Measurements from ENCODE around the gene LPP. TPM values are rescaled to one million over a fixed set of nuclear protein-coding genes. Genes with fewer than 3 reads are reported as not detected.

Gene LPP
- polyA plus RNA-seq, 3 donors: 14.1 to 23.2 (median 15.3) TPM

GRCh38 chr3:188255190-188255589 is 101.2 kb downstream of the LPP start:
- Histone ChIP-seq H3K27me3 (ENCODE audit: control insufficient read depth in 2 of 2, insufficient read depth in 2 of 2, low read length in 2 of 2) (no peaks in the 10 kb centered on the region), H3K4me3 (replicated peaks in 1 of 3; ENCODE audit: low read depth in 2 of 3, low read length in 3 of 3) (no peak overlapping the region), H3K27ac (ENCODE audit: low read depth in 1 of 2, low read length in 2 of 2) (no peak overlapping the region), H3K4me1 (ENCODE audit: control insufficient read depth in 1 of 2, insufficient read depth in 2 of 2, low read length in 2 of 2) (peaks cover 0 to 10% of the 10 kb centered on the region in 2 donors), H3K36me3 (replicated peaks in 1 of 2; ENCODE audit: control insufficient read depth in 1 of 2, insufficient read depth in 2 of 2, low read length in 2 of 2) (peaks cover 0 to 13% of the 10 kb centered on the region in 2 donors), H3K9ac (ENCODE audit: insufficient read depth, low read length, poor library complexity, severe bottlenecking) (no peak overlapping the region), H3K9me3 (replicated peaks in 1 of 2; ENCODE audit: control insufficient read depth in 1 of 2, insufficient read depth in 1 of 2, low read length in 2 of 2) (no peaks in the 10 kb centered on the region), H3K79me2 (ENCODE audit: insufficient read depth, low read length) (peaks cover 6% of the 10 kb centered on the region), H4K20me1 (ENCODE audit: insufficient read depth, low read length) (peaks cover 5% of the 10 kb centered on the region), H3K4me2 (replicated peaks; ENCODE audit: extremely low read depth, low read length, poor library complexity, severe bottlenecking) (no peak overlapping the region), H2AFZ (ENCODE audit: insufficient read depth, low read depth, low read length, poor library complexity, severe bottlenecking) (no peak overlapping the region)
- Mint-ChIP-seq H3K36me3 (peaks cover 10 to 18% of the 10 kb centered on the region in 2 donors), H3K9me3 (peaks cover 0 to 4% (median 0%) of the 10 kb centered on the region in 7 donors), H3K27me3 (ENCODE audit: low read depth in 3 of 3) (peaks cover 0 to 4% (median 1%) of the 10 kb centered on the region in 3 donors), H3K27ac (no peak overlapping the region), H3K4me3 (no peak overlapping the region), H3K4me1 (peaks cover 13% of the 10 kb centered on the region)
- intact Hi-C loops (cut with micrococcal nuclease): no loop called here
- no peak for TF ChIP-seq CTCF (IDR thresholded peaks at IDR 0.05)
- 85% methylated on average over 2 of the region's 2 CpGs for WGBS (ENCODE audit: insufficient coverage)
- DNase-seq: no peak

DNA sequence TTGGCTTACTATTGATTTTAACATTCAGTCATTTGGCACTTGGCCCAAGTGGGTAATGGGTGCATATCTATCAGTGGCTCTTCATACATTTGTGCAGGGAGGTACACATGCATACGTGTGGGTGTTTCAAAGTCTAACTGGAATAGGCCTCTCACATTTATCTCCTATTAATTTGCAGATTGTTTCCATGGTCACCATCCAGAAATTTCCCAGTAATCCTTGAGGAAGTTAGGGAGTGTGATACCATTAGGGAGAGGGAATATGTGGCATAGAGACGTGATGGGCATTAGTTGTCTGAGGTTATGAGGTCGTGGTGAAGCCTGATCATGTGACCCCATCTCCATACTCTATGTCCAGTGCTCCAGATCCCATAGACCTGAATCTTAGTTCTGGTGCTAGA is 102.8 kb downstream of the LPP start:
- Mint-ChIP-seq H3K27ac (no peak overlapping the region), H3K4me1 (peaks cover 13% of the 10 kb centered on the region), H3K9me3 (peaks cover 0 to 4% (median 0%) of the 10 kb centered on the region in 7 donors), H3K4me3 (no peak overlapping the region), H3K36me3 (peaks cover 16 to 18% of the 10 kb centered on the region in 2 donors), H3K27me3 (ENCODE audit: low read depth in 3 of 3) (no peaks in the 10 kb centered on the region)
- Histone ChIP-seq H3K79me2 (ENCODE audit: insufficient read depth, low read length) (peaks cover 6% of the 10 kb centered on the region), H3K4me3 (replicated peaks in 1 of 3; ENCODE audit: low read depth in 2 of 3, low read length in 3 of 3) (no peak overlapping the region), H3K4me1 (ENCODE audit: control insufficient read depth in 1 of 2, insufficient read depth in 2 of 2, low read length in 2 of 2) (peaks cover 0 to 10% of the 10 kb centered on the region in 2 donors), H3K9ac (ENCODE audit: insufficient read depth, low read length, poor library complexity, severe bottlenecking) (no peak overlapping the region), H3K27ac (ENCODE audit: low read depth in 1 of 2, low read length in 2 of 2) (no peak overlapping the region), H2AFZ (ENCODE audit: insufficient read depth, low read depth, low read length, poor library complexity, severe bottlenecking) (no peak overlapping the region), H3K9me3 (replicated peaks in 1 of 2; ENCODE audit: control insufficient read depth in 1 of 2, insufficient read depth in 1 of 2, low read length in 2 of 2) (no peaks in the 10 kb centered on the region), H4K20me1 (ENCODE audit: insufficient read depth, low read length) (peaks cover 5% of the 10 kb centered on the region), H3K4me2 (replicated peaks; ENCODE audit: extremely low read depth, low read length, poor library complexity, severe bottlenecking) (no peak overlapping the region), H3K27me3 (ENCODE audit: control insufficient read depth in 2 of 2, insufficient read depth in 2 of 2, low read length in 2 of 2) (no peaks in the 10 kb centered on the region), H3K36me3 (replicated peaks in 1 of 2; ENCODE audit: control insufficient read depth in 1 of 2, insufficient read depth in 2 of 2, low read length in 2 of 2) (peaks cover 0 to 13% of the 10 kb centered on the region in 2 donors)
- WGBS (ENCODE audit: insufficient coverage): no CpG with 5 or more reads among the region's 3 CpGs
- intact Hi-C loops (cut with micrococcal nuclease): no loop called here
- no peak for DNase-seq
- TF ChIP-seq CTCF (IDR thresholded peaks at IDR 0.05): no peak

Measured in CD14-positive monocyte (primary cell).